Fibroblast of lung (primary cell): ENCODE measurements around the gene LCLAT1. TPM values are rescaled to one million over a fixed set of nuclear protein-coding genes. Genes with fewer than 3 reads are reported as not detected.

Source experiments
- DNase-seq, 2 donors: peaks; one replicate each; pipeline versions ENCODE4 v3.0.0 to v3.0.0-alpha.2; 2010; ENCODE audit warnings: low read depth in 2 of 2
- H2AFZ ChIP-seq: 2 replicates; pipeline ENCODE4 v1.5.1; 2012; ENCODE audit warnings: low read length, control low read depth, inconsistent platforms
- H3K27ac ChIP-seq: 2 replicates; pipeline ENCODE4 v1.5.1; 2011; ENCODE audit warnings: low read length, control low read depth; ENCODE audit not compliant: insufficient read depth
- H3K27me3 ChIP-seq: 2 replicates; pipeline ENCODE4 v1.5.1; 2011; ENCODE audit warnings: mild to moderate bottlenecking, low read length; ENCODE audit not compliant: control insufficient read depth, insufficient read depth
- H3K36me3 ChIP-seq: 2 replicates; pipeline ENCODE4 v1.5.1; 2011; ENCODE audit warnings: low read length; ENCODE audit not compliant: control insufficient read depth, insufficient read depth
- H3K4me1 ChIP-seq: 2 replicates; pipeline ENCODE4 v1.5.1; 2011; ENCODE audit warnings: low read length; ENCODE audit not compliant: control insufficient read depth, insufficient read depth; ENCODE audit errors: extremely low read depth
- H3K4me2 ChIP-seq: 2 replicates; pipeline ENCODE4 v1.5.1; 2011; ENCODE audit warnings: low read length, control low read depth; ENCODE audit not compliant: insufficient read depth; ENCODE audit errors: extremely low read depth
- H3K4me3 ChIP-seq, 4 experiments: fragments of 200-600 bp in 1 of 4; sonication (generic) in 1 of 4; replicated peaks in 1 of 4; 2 replicates each; pipeline ENCODE4 v1.5.1; 2011 to 2016; ENCODE audit warnings: low read length in 4 of 4, low read depth in 3 of 4, mild to moderate bottlenecking in 3 of 4, control low read depth in 2 of 4, inconsistent platforms in 1 of 4, mixed read lengths in 1 of 4; ENCODE audit not compliant: insufficient read depth in 1 of 4; ENCODE audit errors: control extremely low read depth in 1 of 4
- H3K79me2 ChIP-seq: 2 replicates; pipeline ENCODE4 v1.5.1; 2012; ENCODE audit warnings: mild to moderate bottlenecking, low read length, inconsistent platforms; ENCODE audit not compliant: control insufficient read depth, insufficient read depth
- H3K9ac ChIP-seq: 2 replicates; pipeline ENCODE4 v1.5.1; 2011; ENCODE audit warnings: mild to moderate bottlenecking, low read length, control low read depth; ENCODE audit not compliant: insufficient read depth
- H3K9me3 ChIP-seq: 2 replicates; pipeline ENCODE4 v1.5.1; 2012; ENCODE audit warnings: low read depth, low read length; ENCODE audit not compliant: control insufficient read depth, insufficient read depth
- H4K20me1 ChIP-seq: 2 replicates; pipeline ENCODE4 v1.5.1; 2011; ENCODE audit warnings: low read length; ENCODE audit not compliant: control insufficient read depth, insufficient read depth; ENCODE audit errors: extremely low read depth
- EZH2 ChIP-seq: IDR thresholded peaks from 2 replicates; pipeline ENCODE4 v1.5.1; 2012; ENCODE audit warnings: low read length, control low read depth, mild to moderate bottlenecking; ENCODE audit errors: missing control alignments
- polyA plus RNA-seq, 2 donors: library from polyadenylated mRNA; depleted of rRNA in 1 of 2; stranded (reverse) in 1 of 2; unstranded in 1 of 2; fragments of >200 nt; gene quantifications; 2 replicates each; pipeline ENCODE4 v1.2.1, GENCODE V29; 2011 to 2012; ENCODE audit warnings: missing spikeins in 1 of 2
- total RNA-seq: library from RNA; depleted of rRNA; stranded (reverse); fragments of >200 nt; gene quantifications from 2 replicates; pipeline ENCODE4 v1.2.1, GENCODE V29; 2014
- TF ChIP-seq, protein P1 (sequence below), 2 donors: IDR thresholded peaks in 1 of 2; conservative IDR thresholded peaks in 1 of 2; 1 replicate in 1 of 2; 2 replicates in 1 of 2; pipeline ENCODE4 v1.5.1; 2011 to 2012; ENCODE audit warnings: low read length in 2 of 2, control low read depth in 1 of 2, inconsistent platforms in 1 of 2, low read depth in 1 of 2, mild to moderate bottlenecking in 1 of 2

The LCLAT1 gene
- total and polyA plus RNA-seq, 2 donors (not counting 1 experiment from before 2014, with no cell fraction given), result 43.3 to 45.9 TPM

DNA sequence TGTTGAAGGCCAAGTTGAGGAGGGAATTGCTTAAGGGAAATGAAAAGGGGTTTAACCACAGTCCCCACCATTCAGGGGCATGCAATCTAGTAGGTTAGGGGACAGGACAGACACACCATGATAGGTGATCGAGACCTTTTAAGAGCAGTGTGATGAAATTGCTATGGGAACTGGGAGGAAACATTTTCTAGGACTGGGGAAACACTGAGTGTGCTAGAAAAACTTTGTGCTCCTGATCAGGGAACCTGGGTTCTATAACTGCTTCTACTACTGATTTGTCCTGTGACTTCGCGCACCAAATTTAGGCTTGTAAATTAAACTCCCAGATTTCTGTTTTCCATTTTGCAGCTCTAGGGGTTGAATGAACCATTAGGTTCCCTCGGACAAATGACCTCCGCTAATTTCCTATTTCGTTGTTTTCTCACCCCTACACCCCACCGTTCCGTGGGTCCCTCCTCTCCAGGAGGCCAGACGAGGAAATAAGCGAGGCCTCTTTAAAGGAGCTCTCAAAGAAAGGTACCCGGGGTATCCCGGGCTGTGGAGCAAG, 371 bp upstream of the LCLAT1 start:
- DNase-seq, result peak in 1 of 2 donors; percentile 26
- Histone ChIP-seq H3K4me1 (peaks cover 5% of the 10 kb centered on the region), H3K27me3 (no peaks in the 10 kb centered on the region), H3K4me3 (peak overlapping the region; percentile 82 to 95 (median 93)), H4K20me1 (no peaks in the 10 kb centered on the region), H3K9ac (peak overlapping the region; percentile 90), H3K9me3 (no peaks in the 10 kb centered on the region), H3K36me3 (no peaks in the 10 kb centered on the region), H3K27ac (peak overlapping the region; percentile 96), H3K79me2 (peaks cover 22% of the 10 kb centered on the region), H3K4me2 (peak overlapping the region; percentile 92), H2AFZ (peak overlapping the region; percentile 62)
- TF ChIP-seq, protein P1, sequence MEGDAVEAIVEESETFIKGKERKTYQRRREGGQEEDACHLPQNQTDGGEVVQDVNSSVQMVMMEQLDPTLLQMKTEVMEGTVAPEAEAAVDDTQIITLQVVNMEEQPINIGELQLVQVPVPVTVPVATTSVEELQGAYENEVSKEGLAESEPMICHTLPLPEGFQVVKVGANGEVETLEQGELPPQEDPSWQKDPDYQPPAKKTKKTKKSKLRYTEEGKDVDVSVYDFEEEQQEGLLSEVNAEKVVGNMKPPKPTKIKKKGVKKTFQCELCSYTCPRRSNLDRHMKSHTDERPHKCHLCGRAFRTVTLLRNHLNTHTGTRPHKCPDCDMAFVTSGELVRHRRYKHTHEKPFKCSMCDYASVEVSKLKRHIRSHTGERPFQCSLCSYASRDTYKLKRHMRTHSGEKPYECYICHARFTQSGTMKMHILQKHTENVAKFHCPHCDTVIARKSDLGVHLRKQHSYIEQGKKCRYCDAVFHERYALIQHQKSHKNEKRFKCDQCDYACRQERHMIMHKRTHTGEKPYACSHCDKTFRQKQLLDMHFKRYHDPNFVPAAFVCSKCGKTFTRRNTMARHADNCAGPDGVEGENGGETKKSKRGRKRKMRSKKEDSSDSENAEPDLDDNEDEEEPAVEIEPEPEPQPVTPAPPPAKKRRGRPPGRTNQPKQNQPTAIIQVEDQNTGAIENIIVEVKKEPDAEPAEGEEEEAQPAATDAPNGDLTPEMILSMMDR (conservative IDR thresholded peaks at IDR 0.05 in 1 of 2, IDR thresholded peaks at IDR 0.05 in 1 of 2; ENCODE audit: low read depth in 1 of 2, low read length in 2 of 2), result no peak
- no peak for TF ChIP-seq EZH2

DNA sequence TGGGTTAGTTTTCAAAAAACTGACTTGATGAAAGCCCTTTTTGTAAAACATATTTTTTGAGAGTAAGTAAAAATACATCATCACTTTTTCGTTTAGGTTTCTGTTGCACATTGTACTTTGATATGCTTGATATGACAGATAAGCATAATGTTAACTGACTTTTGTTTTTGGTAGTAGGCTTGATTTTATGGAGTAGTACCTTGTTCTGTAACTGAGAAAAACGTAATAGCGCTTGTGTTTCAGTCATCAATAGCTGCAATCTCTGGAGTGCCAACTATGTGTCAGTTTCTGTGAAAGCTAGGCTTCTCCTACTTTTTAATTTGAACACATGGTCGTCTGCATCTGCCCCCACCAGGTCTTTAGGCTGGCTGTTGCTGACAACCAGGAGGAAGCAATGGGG, 1.3 kb downstream of the LCLAT1 start:
- H2AFZ ChIP-seq, result no peak overlapping the region
- no peak for TF ChIP-seq EZH2
- TF ChIP-seq, protein P1 (conservative IDR thresholded peaks at IDR 0.05 in 1 of 2, IDR thresholded peaks at IDR 0.05 in 1 of 2; ENCODE audit: low read depth in 1 of 2, low read length in 2 of 2), result no peak
- H4K20me1 ChIP-seq, result no peaks in the 10 kb centered on the region
- no peaks in the 10 kb centered on the region for H3K9me3 ChIP-seq
- H3K4me2 ChIP-seq, result peak overlapping the region; percentile 92
- peak overlapping the region; percentile 82 to 95 (median 93) for H3K4me3 ChIP-seq
- peaks cover 22% of the 10 kb centered on the region for H3K79me2 ChIP-seq
- no peaks in the 10 kb centered on the region for H3K36me3 ChIP-seq
- no peak for DNase-seq
- no peak overlapping the region for H3K9ac ChIP-seq
- H3K27ac ChIP-seq, result no peak overlapping the region
- H3K27me3 ChIP-seq, result no peaks in the 10 kb centered on the region
- peaks cover 5% of the 10 kb centered on the region for H3K4me1 ChIP-seq

DNA sequence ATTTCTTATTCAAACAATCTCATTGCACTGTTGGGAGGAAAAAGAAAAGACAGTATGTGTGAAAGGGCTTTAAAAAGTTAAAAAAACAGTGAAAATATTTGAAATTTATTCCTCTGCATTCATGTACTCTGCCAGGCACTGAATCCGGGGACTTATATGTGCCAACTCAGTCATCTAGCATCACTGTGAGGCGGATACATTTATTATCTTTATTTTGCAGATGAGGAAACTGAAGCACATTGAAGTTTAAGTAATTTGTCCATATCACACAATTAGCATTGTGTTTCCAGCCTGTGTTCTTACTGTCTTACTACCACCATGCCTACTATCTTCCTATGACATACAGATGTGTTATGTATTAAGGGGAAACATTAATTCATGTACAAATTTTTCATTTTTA, 1.8 kb downstream of the LCLAT1 start:
- H3K4me3 ChIP-seq, result peak overlapping the region in 3 of 4 experiments; percentile 9 to 93 (median 93)
- no peak overlapping the region for H2AFZ ChIP-seq
- peaks cover 5% of the 10 kb centered on the region for H3K4me1 ChIP-seq
- H4K20me1 ChIP-seq, result no peaks in the 10 kb centered on the region
- peaks cover 22% of the 10 kb centered on the region for H3K79me2 ChIP-seq
- no peak overlapping the region for H3K27ac ChIP-seq
- no peaks in the 10 kb centered on the region for H3K36me3 ChIP-seq
- peak overlapping the region; percentile 92 for H3K4me2 ChIP-seq
- TF ChIP-seq, protein P1 (conservative IDR thresholded peaks at IDR 0.05 in 1 of 2, IDR thresholded peaks at IDR 0.05 in 1 of 2; ENCODE audit: low read depth in 1 of 2, low read length in 2 of 2), result no peak
- TF ChIP-seq EZH2, result no peak
- DNase-seq, result no peak
- H3K9me3 ChIP-seq, result no peaks in the 10 kb centered on the region
- no peak overlapping the region for H3K9ac ChIP-seq
- no peaks in the 10 kb centered on the region for H3K27me3 ChIP-seq
